Heart right ventricle (tissue), 16 donors: ENCODE data around the gene REEP1. TPM values are rescaled to one million over a fixed set of nuclear protein-coding genes. Genes with fewer than 3 reads are reported as not detected.

Experiments
- ATAC-seq, 8 donors: fragments of 200-7000 bp; cut with Tn5 transposase; one replicate each; pipeline ENCODE4 v1.9.1; 2020; ENCODE audit warnings: mild to moderate bottlenecking in 8 of 8, moderate library complexity in 8 of 8, moderate number of reproducible peaks in 1 of 8
- DNase-seq, 2 donors: peaks; one replicate each; pipeline ENCODE4 v3.0.0-alpha.2; 2020
- H3K27ac ChIP-seq, 10 donors: fragments of 200-600 bp; sonication (generic) in 2 of 10; one replicate each; pipeline versions ENCODE4 v1.5.0 to v1.8.0; 2020 to 2022; ENCODE audit warnings: mild to moderate bottlenecking in 3 of 10
- H3K27me3 ChIP-seq, 7 donors: fragments of 200-600 bp; one replicate each; pipeline ENCODE4 v1.8.0; 2021 to 2022; ENCODE audit warnings: mild to moderate bottlenecking in 2 of 7
- H3K36me3 ChIP-seq, 9 donors: fragments of 200-600 bp; sonication (generic) in 1 of 9; one replicate each; pipeline versions ENCODE4 v1.5.0 to v1.8.0; 2020 to 2022; ENCODE audit warnings: mild to moderate bottlenecking in 2 of 9
- H3K4me1 ChIP-seq, 9 donors: fragments of 200-600 bp; sonication (generic) in 1 of 9; one replicate each; pipeline versions ENCODE4 v1.5.0 to v1.8.0; 2020 to 2022; ENCODE audit warnings: mild to moderate bottlenecking in 4 of 9
- H3K4me3 ChIP-seq, 10 donors: fragments of 200-600 bp; sonication (generic) in 2 of 10; one replicate each; pipeline versions ENCODE4 v1.5.0 to v1.8.0; 2020 to 2022; ENCODE audit warnings: mild to moderate bottlenecking in 7 of 10, moderate library complexity in 2 of 10
- H3K9me3 ChIP-seq, 11 donors: fragments of 200-600 bp in 10 of 11; sonication (generic) in 2 of 11; one replicate each; pipeline versions ENCODE4 v1.5.0 to v1.8.0; 2013 to 2022; ENCODE audit warnings: mild to moderate bottlenecking in 2 of 11, control low read depth in 1 of 11, moderate library complexity in 1 of 11
- CTCF ChIP-seq, 9 donors: fragments of 200-600 bp; sonication (generic) in 2 of 9; IDR thresholded peaks; one replicate each; pipeline versions ENCODE4 v1.5.0 to v1.8.0; 2021 to 2022; ENCODE audit warnings: antibody characterized with exemption in 9 of 9, mild to moderate bottlenecking in 5 of 9, moderate library complexity in 1 of 9
- WGBS, 2 donors: extraction: QIAGEN DNeasy Blood & Tissue Kit; methylation state at CpG; one replicate each; pipeline ENCODE4 v1.1.7; 2013; ENCODE audit warnings: inconsistent platforms in 1 of 2; 5-methylcytosine and 5-hydroxymethylcytosine counted together
- intact Hi-C, 10 donors: fragments of 100-400 bp; cut with DNase I; formaldehyde crosslinking; loops; one replicate each; pipeline versions ENCODE4 v1.11.1 to v1.14.2; 2022
- microRNA-seq, 2 donors: library from miRNA; unstranded; fragments of <30 nt; microRNA quantifications; one replicate each; pipeline ENCODE4 v1.2.0, GENCODE V29; 2021
- polyA plus RNA-seq, 2 donors: library from polyadenylated mRNA; stranded (reverse); fragments of 200-250 nt; gene quantifications; one replicate each; pipeline ENCODE4 v1.2.3, GENCODE V29; 2013
- total RNA-seq, 10 donors: library from RNA; stranded (reverse); fragmentation: NEBNext Ultra II Directional in 3 of 10; extraction: Animal tissue kit (Norgen Biotek cat#: 25700) in 3 of 10; gene quantifications; one replicate each; pipeline versions ENCODE4 v1.2.1 to v1.2.4, GENCODE V29; 2021 to 2023
- donor health status: Arrhythmogenic right ventricular cardiomyopathy.
- donor health status: ischemic (EF 13 %, LVEDD 7.1; RV severe dilation, severe dysfunction).
- donor health status: healthy with polysubstance abuse.
- donor health status: DM: no; HTN: yes; CAD: no.
- donor health status: DM: no; HTN: no; CAD: no.
- donor health status: ischemic (EF 25% LVEDD 6.9; RV normal size, moderate dysfunction).
- donor health status: ischemic (EF 25% LVEDD 5.7; RV mildly dilated, moderate dysfunction).
- donor health status: healthy.
- donor health status: DM: yes; HTN: yes; CAD: no.
- donor health status: Ischemic cardiomyopathy.
- donor health status: ischemic (EF 35%, LVEDD 5.7; RV mildly dilated, moderate dysfunction).
- donor health status: nonischemic (EF 11% LVEDD 7.7; RV severe dilation, severe dysfunction).
- donor health status: DM: yes; HTN: yes; CAD: no.
- donor health status: PGD.
- donor health status: ischemic (EF 29% LVEDD 5.4; RV normal size, mild dysfunction).
- donor health status: nonischemic (EF 23%, LVEDD 6.1; RV moderate dilation, normal function).

The REEP1 gene
- total and polyA plus RNA-seq, 12 donors = 15.2 to 30.5 (median 25.6) TPM

- ATAC-seq = no peak
- Histone ChIP-seq H3K27me3 (no peaks in the 10 kb centered on the region), H3K36me3 (peaks cover 0 to 99% (median 63%) of the 10 kb centered on the region in 9 donors), H3K27ac (no peak overlapping the region), H3K4me1 (peaks cover 0 to 26% (median 18%) of the 10 kb centered on the region in 9 donors), H3K4me3 (no peak overlapping the region), H3K9me3 (no peaks in the 10 kb centered on the region)
- 83 to 84% methylated on average over 3 of the region's 3 CpGs for WGBS, 2 donors
- intact Hi-C loops = loop anchor here in 2 of 10 donors (5.0 kb wide), 2 partner anchors 34 to 44 kb away; no protein-coding TSS in a partner anchor
- DNase-seq = no peak
- no peak for TF ChIP-seq CTCF (IDR thresholded peaks at IDR 0.05)
Observed at GRCh38 chr2:86171295-86171694, 166.1 kb downstream of the REEP1 start.

- WGBS, 2 donors = 96% methylated on average over 4 of the region's 4 CpGs
- no peak overlapping the region for H3K27ac ChIP-seq
- H3K9me3 ChIP-seq = no peaks in the 10 kb centered on the region
- H3K4me3 ChIP-seq = no peak overlapping the region
- ATAC-seq (no peak), DNase-seq (no peak)
- H3K36me3 ChIP-seq = peaks cover 0 to 99% (median 70%) of the 10 kb centered on the region in 9 donors
- TF ChIP-seq CTCF (IDR thresholded peaks at IDR 0.05) = no peak
- no peaks in the 10 kb centered on the region for H3K27me3 ChIP-seq
- peaks cover 0 to 18% (median 12%) of the 10 kb centered on the region in 9 donors for H3K4me1 ChIP-seq
- intact Hi-C loops = loop anchor here in 2 of 10 donors (5.0 kb wide), 2 partner anchors 33 to 43 kb away; no protein-coding TSS in a partner anchor
Observed at GRCh38 chr2:86170449-86170848, 167.0 kb downstream of the REEP1 start.

Small RNAs within 50 kb of the gene (microRNA-seq; reads per million reads assigned to microRNA genes)
- 0 reads per million in 2 donors for gene MIR4779

Other genes with a start within 250 kb of the REEP1 start
- 10 to 100 TPM; 15.4 to 25.8 (median 21.9) TPM for gene POLR1A, start 231.7 kb downstream of the REEP1 start, total RNA-seq
- gene POLR1A, start 231.7 kb downstream of the REEP1 start, polyA plus RNA-seq = 1 to 10 TPM; 3.9 to 4.0 TPM
- 100 to 1,000 TPM; 117 to 232 (median 159) TPM for gene PTCD3, start 231.4 kb downstream of the REEP1 start, total RNA-seq
- 10 to 100 TPM; 30.2 to 32.0 TPM for gene PTCD3, start 231.4 kb downstream of the REEP1 start, polyA plus RNA-seq
- 100 to 1,000 TPM; 211 to 333 (median 306) TPM for gene IMMT, start 142.2 kb downstream of the REEP1 start, total RNA-seq
- gene IMMT, start 142.2 kb downstream of the REEP1 start, polyA plus RNA-seq = 100 to 1,000 TPM in 1 of 2 donors, 10 to 100 TPM in 1; 48.2 to 135 TPM
- 100 to 1,000 TPM in 7 of 10 donors, 10 to 100 TPM in 3; 72.5 to 147 (median 113) TPM for gene MRPL35, start 138.2 kb downstream of the REEP1 start, total RNA-seq
- gene MRPL35, start 138.2 kb downstream of the REEP1 start, polyA plus RNA-seq = 10 to 100 TPM; 31.8 to 49.1 TPM
- 10 to 100 TPM; 24.8 to 53.7 (median 35.0) TPM for gene KDM3A, start 103.7 kb upstream of the REEP1 start, total RNA-seq
- gene KDM3A, start 103.7 kb upstream of the REEP1 start, polyA plus RNA-seq = 10 to 100 TPM; 17.1 to 29.7 TPM
- 100 to 1,000 TPM; 129 to 180 (median 160) TPM for gene CHMP3, start 225.8 kb upstream of the REEP1 start, total RNA-seq
- 10 to 100 TPM; 31.3 to 96.7 TPM for gene CHMP3, start 225.8 kb upstream of the REEP1 start, polyA plus RNA-seq